ENCODE data around the gene TAB2.

Gene TAB2

GRCh38 chr6:149445573-149445972, 128.1 kb downstream of the TAB2 start:
- no peak for TF ChIP-seq CTCF (IDR thresholded peaks at IDR 0.05; ENCODE audit: low read depth, low read length, missing control alignments)
- DNase-seq = no peak
- Histone ChIP-seq H3K27ac (no peak overlapping the region), H3K27me3 (replicated peaks) (no peaks in the 10 kb centered on the region), H3K4me3 (ENCODE audit: low read depth, low read length) (no peak overlapping the region), H3K36me3 (replicated peaks) (no peaks in the 10 kb centered on the region)
- in situ Hi-C loops (cut with HindIII; ENCODE audit: low pct_ligation_motif_present, low sequenced_read_pairs) = no loop called here

DNA sequence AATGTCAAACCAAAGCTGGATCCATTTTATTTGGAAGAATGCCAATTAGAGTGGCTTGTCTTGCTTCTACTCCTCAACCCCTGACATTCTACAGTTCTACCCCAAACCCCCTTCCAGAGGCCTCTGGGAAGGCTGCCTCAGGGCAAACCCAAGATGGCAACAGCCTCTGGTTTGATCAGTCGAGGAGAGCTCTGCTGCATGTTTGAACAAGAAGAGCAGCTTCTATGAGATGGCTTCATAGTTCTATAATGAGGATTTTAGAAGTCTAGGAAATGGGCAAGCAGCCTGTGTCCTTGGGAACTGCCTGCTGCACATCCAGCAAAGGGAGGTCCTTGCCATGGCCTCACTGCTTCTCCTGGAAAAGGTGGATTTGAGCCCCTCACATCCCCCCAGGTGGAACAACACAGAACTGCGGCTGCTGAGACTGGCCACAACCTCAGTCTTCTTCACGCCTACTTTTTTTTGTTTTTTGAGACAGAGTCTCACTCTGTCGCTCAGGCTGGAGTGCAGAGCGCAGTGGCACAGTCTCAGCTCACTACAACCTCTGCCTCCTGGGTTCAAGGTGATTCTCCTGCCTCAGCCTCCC, 129.4 kb downstream of the TAB2 start:
- Histone ChIP-seq H3K27me3 (replicated peaks) (no peaks in the 10 kb centered on the region), H3K4me3 (ENCODE audit: low read depth, low read length) (no peak overlapping the region), H3K27ac (no peak overlapping the region), H3K36me3 (replicated peaks) (no peaks in the 10 kb centered on the region)
- TF ChIP-seq CTCF (IDR thresholded peaks at IDR 0.05; ENCODE audit: low read depth, low read length, missing control alignments) = peak; percentile 21
- in situ Hi-C loops (cut with HindIII; ENCODE audit: low pct_ligation_motif_present, low sequenced_read_pairs) = no loop called here
- no peak for DNase-seq

DNA sequence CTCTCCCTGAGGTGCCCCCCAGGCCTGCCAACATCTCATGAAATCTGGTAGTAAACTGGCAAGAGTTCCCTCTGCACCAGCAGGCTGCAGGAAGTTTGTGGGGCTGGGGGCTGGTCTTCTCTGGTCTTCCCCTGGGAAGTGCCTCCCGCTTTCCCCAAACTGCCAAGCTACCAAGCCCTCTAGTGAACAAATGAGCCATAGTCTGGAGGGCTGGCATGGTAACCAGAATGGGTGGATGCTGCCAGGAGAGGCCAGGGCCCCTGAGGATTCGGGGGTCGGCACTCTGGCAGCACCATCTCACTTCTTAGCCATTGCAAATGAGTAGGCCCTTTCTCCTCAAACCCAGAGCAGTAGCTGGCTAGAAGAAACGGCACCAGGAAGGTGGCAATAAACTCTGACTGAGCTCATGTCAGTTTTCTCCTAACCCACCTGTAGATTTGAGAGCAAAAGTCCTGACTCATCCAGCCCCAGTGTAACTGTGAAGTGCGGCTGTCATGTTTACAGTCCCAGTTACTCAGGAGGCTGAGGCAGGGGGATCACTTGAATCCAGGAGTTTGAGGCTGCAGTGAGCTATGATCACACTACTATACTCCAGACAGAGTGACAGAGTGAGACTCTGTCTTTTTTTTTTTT, 131.4 kb downstream of the TAB2 start:
- Histone ChIP-seq H3K27ac (no peak overlapping the region), H3K27me3 (replicated peaks) (no peaks in the 10 kb centered on the region), H3K36me3 (replicated peaks) (no peaks in the 10 kb centered on the region), H3K4me3 (ENCODE audit: low read depth, low read length) (no peak overlapping the region)
- in situ Hi-C loops (cut with HindIII; ENCODE audit: low pct_ligation_motif_present, low sequenced_read_pairs) = no loop called here
- TF ChIP-seq CTCF (IDR thresholded peaks at IDR 0.05; ENCODE audit: low read depth, low read length, missing control alignments) = no peak
- no peak for DNase-seq

GRCh38 chr6:149449831-149450678, 132.5 kb downstream of the TAB2 start:
- Histone ChIP-seq H3K27ac (no peak overlapping the region), H3K36me3 (replicated peaks) (no peaks in the 10 kb centered on the region), H3K27me3 (replicated peaks) (no peaks in the 10 kb centered on the region), H3K4me3 (ENCODE audit: low read depth, low read length) (peak overlapping the region; percentile 46)
- TF ChIP-seq CTCF (IDR thresholded peaks at IDR 0.05; ENCODE audit: low read depth, low read length, missing control alignments) = no peak
- in situ Hi-C loops (cut with HindIII; ENCODE audit: low pct_ligation_motif_present, low sequenced_read_pairs) = no loop called here
- no peak for DNase-seq

DNA sequence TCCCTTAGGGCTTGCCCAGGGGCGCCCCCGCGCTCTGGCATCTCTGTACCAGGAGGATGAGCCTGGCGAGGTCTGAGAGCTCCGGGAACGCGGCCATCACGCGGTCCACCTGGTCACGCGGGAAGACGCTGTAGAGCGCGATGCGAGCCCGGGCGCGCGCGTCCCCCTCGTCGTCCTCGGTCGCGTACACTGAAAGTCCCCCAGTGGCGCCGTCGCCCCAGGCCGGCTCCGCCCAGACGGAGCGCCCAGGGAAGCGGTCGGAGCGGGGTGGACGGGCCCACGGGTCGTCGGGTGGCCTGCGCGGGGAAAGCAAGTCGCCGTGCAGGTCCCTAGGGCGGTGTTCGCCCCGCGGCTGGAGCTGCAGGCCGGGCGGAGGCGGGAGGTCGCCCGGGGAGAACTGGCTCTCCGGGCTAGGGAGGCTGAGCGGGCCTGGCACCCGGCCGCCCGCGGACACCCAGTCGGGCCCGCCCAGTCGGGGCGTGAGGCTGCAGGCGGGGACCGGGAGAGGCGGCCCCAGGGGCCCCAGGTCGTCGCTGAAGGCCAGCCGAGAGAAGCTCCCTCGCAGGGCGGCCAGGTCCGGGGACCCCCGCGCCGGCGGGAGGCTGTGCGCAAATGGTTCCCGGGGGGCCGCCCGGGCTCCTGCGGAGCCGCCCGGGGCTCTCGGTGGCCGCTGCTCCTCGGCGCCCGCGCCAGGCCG, 133.3 kb downstream of the TAB2 start:
- Histone ChIP-seq H3K36me3 (replicated peaks) (no peaks in the 10 kb centered on the region), H3K27ac (no peak overlapping the region), H3K4me3 (ENCODE audit: low read depth, low read length) (peak overlapping the region; percentile 46), H3K27me3 (replicated peaks) (no peaks in the 10 kb centered on the region)
- in situ Hi-C loops (cut with HindIII; ENCODE audit: low pct_ligation_motif_present, low sequenced_read_pairs) = no loop called here
- DNase-seq = no peak
- no peak for TF ChIP-seq CTCF (IDR thresholded peaks at IDR 0.05; ENCODE audit: low read depth, low read length, missing control alignments)
